GM04504 (cell line): ENCODE measurements around the gene TBX2.
"Not testable (repeated sequence)": the region's sequence is repeated elsewhere in the genome, so short reads cannot be mapped to it uniquely, and the experiment has no call there.

ENCODE experiments used
- DNase-seq: peaks from one replicate; pipeline ENCODE4 v3.0.0-alpha.2; 2012; ENCODE audit warnings: low read depth

TBX2 gene

GRCh38 chr17:61431594-61432311 is 32.1 kb downstream of the TBX2 start:
- no peak for DNase-seq

DNA sequence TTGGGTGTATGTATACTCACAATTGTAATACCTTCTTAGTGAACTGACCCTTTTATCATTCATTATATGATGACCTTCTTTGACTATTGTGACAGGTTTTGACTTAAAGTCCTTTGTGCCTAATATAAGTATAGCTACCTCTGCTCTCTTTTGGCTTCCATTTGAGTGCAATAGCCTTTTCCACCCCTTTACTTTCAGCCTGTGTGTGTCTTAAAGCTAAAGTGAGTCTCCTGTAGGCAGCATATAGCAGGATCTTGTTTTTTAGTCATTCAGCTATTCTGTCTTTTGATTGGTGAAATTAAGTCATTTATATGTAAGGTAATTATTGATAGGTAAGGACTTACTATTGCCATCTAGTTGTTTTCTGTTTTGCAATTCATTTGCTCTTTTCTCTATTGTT is 36.6 kb downstream of the TBX2 start:
- no peak for DNase-seq

GRCh38 chr17:61436995-61437704 is 37.5 kb downstream of the TBX2 start:
- no peak for DNase-seq

GRCh38 chr17:61440697-61441096 is 41.1 kb downstream of the TBX2 start:
- no peak for DNase-seq

DNA sequence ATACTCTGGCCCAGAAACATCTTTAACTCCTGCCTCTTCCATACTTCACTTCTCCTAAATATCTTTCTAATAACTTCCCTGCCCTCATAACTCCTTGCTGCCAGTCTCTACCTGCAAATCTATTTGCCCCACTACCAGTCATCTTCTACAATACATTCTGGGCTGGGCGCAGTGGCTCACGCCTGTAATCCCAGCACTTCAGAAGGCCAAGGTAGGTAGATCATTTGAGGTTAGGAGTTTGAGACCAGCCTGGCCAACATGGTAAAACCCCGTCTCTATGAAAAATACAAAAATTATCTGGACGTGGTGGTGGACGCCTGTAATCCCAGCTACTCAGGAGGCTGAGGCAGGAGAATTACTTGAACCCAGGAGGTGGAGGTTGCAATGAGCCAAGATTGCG is 41.9 kb downstream of the TBX2 start:
- DNase-seq, result not testable (repeated sequence)

DNA sequence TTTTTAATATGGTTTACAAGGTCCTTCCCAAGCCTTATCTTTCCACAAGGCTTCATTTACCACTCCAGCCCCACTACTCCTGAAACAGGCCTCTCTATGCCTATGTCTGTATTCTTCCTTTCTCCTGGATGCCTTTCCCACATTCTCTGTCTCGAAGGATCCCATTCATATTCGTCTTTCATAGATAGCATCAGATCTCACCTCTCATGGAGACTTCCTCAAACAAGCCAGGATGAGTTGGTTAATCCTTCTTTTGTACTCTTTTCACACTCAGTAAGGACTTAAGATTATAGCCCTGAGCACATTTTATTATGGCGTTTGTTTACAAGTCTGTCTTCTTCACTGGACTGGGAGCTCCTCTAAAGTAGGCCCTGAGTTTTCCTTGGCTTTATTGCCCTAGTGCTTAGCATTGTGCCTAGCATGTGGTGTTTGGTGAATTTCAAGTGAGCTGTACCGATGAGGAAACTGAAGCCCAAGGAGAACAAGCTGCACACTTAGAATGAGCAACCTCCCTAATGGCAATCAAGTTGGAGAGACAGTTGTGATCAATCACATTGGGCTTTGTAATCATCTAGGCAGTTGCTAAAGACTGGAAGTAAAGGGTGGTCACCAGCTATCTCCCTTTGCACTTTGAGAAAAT is 42.6 kb downstream of the TBX2 start:
- DNase-seq, result no peak

DNA sequence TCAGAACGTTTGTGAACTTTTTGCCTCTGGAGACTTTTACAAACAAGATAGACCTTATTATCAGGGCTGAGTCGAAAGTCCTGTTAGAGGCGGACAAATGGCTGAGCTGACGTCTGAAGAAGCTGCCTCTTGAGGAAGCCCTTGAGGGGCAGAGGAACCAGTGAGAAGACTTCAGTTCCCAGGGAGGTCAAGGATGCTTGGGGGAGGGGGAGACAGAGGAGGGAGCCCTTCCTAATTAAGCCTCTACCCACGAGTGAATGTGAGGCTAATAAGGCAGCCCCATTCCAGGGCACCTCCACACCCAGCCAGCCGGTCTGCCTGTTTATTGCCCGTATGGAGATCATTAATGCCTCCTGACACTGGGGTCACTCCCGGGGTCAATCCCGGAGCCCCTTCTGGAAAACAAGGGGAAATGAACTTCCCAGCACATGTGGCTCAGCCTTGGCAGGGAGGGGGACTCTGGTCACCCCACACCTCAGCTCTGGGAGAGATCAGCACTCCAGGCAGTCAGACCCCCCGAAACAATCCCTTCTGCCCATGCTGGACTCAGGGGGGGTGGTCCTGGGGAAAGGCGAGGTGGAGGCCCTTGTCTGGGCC is 43.3 kb downstream of the TBX2 start:
- no peak for DNase-seq

- no peak for DNase-seq
Observed at GRCh38 chr17:61443475-61443882, 43.8 kb downstream of the TBX2 start.

- no peak for DNase-seq
Observed at GRCh38 chr17:61444075-61444474, 44.4 kb downstream of the TBX2 start.

- DNase-seq, result no peak
Observed at GRCh38 chr17:61444831-61445230, 45.2 kb downstream of the TBX2 start.

GRCh38 chr17:61447358-61447757 is 47.7 kb downstream of the TBX2 start:
- no peak for DNase-seq

DNA sequence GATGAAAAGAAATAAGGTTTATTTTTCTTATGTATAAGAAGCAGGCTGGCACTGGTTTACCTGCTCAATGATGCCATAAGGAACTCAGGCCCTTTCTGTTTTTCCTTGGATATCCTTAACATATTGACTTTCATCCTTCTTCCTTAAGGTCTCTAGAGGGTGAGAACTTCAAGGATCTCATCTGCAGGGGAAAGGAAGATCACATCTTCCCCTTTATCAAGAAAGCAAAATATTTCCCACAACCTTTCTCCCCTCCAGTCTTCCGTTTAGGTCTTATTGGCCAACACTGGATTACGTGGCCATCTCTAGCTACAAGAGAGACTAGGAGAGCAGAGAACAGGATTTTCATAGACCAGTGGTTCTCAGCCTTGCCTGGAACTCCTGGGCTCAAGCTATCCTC is 48.4 kb downstream of the TBX2 start:
- no peak for DNase-seq

DNA sequence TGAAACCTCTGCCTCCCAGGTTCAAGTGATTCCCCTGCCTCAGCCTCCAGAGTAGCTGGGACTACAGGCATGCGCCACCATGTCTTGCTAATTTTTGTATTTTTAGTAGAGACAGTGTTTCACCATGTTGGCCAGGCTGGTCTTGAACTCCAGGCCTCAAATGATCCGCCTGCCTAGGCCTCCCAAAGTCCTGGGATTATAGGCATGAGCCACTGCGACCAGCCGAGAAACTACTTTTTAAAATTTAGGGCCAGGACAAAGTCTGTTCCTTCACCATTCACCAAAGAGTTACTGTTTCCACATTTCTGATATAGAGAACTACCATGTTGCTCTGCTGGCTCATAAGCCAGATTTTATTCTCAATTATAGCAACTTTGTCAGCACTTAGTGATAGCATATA is 49.5 kb downstream of the TBX2 start:
- DNase-seq, result not testable (repeated sequence)

DNA sequence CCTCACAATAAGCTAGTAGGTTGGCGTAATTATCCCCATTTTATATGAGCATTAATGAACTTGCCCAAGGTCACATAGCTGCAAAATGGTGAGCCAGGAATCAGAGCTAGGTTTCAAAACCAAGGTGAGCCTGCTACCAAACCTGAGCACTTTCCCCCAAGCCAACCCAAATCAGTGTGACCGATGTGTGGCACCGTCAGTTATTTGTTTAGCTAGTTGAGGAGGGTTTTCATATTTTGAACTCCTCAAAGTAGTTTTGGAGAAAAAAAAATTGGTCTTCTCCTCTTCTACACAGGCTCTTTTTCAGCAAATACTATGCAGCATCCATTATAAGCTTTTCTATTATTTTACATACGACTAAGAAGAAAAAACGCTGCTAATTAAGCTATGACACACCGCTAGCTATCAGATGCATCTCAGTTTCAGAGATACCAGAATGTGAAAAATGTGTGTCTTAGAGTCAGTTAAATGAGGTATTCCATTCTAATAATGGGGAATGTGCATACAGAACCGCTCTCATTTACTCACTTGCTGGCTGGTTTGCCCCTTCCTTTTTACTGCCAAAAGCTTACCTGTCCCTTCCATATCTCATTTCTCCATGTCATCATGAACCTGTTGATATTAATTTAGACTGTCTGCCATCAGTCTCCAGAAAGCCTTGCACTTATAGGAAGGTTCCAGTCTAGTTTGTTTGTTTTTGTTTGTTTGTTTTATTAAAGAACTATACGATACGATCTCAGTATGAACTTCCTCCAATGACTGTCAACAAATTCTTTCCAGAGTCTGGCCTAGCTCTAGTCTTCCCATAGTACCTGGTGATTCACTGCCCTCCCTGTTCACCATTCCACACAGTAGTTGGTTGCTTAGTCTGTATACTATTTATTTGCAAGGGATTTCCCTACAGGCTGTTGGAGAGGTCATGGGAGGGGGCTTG is 50.3 kb downstream of the TBX2 start:
- DNase-seq, result no peak

GRCh38 chr17:61450641-61451537 is 51.2 kb downstream of the TBX2 start:
- DNase-seq, result no peak

DNA sequence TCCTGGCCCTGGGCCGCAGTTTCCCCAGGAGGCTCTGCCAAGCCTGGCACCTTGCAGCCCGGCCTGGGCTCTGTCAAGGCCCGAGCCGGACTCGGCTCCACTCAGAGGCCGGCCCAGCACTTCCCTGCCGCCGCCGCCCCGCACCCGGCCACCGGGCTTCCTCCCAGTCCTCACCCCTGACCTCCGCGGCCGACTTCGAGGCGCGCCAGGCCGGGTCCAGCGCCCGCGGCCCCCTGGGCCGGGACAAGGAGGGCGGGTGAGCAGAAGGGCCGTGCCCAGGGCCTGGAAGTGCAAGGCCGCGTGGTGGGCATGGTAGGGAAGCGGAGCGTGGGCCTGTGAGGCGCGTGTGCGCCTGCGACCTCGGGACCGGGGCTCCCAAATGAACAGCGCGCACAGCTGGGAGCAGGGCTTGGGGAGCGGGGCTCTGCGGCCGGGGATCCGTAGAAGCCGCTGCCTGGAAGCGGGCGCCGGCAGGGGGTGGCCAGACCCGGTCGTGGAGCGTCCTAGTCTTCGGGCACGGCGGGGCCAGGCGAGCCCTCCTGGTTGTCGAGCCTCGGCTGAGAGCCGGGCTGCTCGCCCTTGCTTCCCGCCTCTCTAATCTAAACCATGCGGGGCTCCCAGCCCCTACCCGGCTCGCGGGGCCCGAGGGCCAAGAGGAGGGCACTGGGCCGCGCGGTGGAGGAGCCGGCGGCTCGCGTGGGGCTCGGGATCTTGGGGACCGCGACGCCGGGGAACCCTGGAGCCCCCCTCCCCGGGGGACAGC is 52.1 kb downstream of the TBX2 start:
- DNase-seq, result no peak

DNA sequence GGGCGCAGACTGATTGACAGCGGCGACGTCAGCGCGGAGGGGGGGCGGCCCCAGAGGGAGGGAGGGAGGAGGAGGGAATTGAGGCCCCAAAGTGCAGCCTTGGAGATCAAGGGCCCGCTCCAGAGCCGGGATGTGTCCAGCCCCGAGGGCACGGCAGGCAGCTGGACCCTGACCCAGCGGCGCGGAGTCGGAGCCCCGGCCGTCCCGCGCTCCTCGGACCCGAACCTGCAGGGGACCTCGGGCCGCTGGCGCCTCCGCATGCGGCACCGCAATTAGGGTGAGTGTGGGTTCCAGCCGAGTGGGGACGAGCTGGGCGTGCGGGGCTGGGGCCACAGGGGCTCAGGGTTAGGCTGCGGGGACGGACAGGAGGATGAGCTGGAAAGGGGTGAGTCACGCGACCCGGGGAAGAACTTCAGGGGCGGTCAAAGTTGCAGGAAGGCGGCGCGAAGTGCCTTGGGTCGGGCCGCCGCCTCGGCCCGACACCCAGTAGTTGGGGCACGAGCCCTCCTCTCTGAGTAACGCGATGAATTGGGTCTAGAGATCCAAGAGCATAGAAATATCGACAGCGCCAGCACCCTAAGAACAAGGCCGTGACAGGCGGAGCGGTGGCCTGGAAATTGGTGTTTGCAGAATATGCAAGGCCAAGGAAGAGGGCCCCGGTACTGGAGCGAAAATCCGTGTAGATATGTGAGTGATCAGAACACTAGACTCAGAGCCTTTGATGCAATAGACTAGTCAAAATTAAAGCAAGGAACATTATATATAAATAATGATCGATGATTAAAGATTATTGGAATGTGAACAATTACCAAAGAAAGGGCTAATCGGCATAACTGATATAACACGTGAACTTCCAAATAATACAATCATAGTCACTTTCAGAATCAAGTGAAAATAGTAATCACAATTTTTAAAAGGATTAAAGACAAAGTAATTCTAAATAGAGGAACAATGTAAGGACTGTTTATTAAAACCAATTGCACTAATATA is 53.0 kb downstream of the TBX2 start, which contains the start of gene TBX4:
TSS of gene TBX4 (plus strand) at position 122 of the 990 bp plus-strand sequence. CDS start 4,069 bp downstream, outside the sequence.
- no peak for DNase-seq

DNA sequence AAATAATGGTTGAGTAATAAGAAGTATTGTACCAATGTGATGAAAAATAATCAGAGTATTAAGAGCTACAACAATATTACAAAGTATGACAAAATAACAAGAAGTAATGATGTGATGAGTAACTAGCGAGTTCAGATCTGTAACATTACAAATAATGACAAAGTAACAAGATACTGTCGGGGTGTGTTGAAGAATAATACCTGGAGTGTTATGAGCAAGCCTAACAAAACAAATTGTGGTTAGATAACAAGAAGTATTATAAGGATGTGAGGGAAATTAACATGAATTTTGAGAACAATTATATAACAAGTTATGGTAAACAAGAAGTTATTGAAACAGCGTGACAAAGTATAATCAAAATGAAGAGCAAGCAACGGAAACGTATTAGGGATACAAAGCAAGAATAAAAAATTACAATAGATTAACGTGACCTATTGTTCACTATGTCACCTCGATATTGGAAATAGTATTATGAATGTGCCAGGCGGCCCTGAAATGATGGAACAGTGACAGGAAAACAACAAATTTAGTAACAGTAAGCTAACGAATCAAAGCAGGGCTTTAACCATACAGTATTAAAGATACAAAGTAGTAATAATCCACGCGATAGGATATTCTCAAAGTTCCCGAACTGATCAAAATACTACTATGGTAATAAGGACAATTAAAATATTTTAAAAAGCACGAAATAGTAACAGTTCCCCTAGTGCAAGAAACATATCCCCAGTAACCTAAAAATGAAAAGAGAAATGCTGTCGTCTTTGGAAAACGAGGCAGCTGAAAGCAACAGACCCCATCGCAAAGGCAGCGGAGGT is 54.1 kb downstream of the TBX2 start:
- DNase-seq, result no peak
